K562 (cell line): ENCODE measurements around the gene NSUN3. TPM values are rescaled to one million over a fixed set of nuclear protein-coding genes. Genes with fewer than 3 reads are reported as not detected.

Experiments
- NBN ChIP-seq: fragments of 450-650 bp; IDR thresholded peaks from 2 replicates; pipeline ENCODE4 v1.6.1; 2016; ENCODE audit warnings: low read depth, mild to moderate bottlenecking
- TFAP4 ChIP-seq: sonication (generic); formaldehyde crosslinking; IDR thresholded peaks from 2 replicates; pipeline ENCODE4 v1.8.0; 2022; ENCODE audit warnings: missing genetic modification reagents, mild to moderate bottlenecking, moderate library complexity, borderline replicate concordance
- ZNF431 ChIP-seq: sonication (generic); formaldehyde crosslinking; IDR thresholded peaks from 2 replicates; pipeline ENCODE4 v1.8.0; 2022; ENCODE audit warnings: mild to moderate bottlenecking, missing genetic modification reagents
- ZNF639 ChIP-seq, 2 experiments: fragments of 200-800 bp in 1 of 2; sonication (Bioruptor generic) in 1 of 2; sonication (generic) in 1 of 2; formaldehyde crosslinking in 1 of 2; IDR thresholded peaks in 1 of 2; conservative IDR thresholded peaks in 1 of 2; 2 replicates each; pipeline versions ENCODE4 v1.5.0 to v1.6.1; 2016 to 2020; ENCODE audit warnings: missing compliant biosample characterization in 1 of 2, missing genetic modification characterization in 1 of 2, missing genetic modification reagents in 1 of 2
- polyA plus RNA-seq, 8 experiments: library from polyadenylated mRNA; depleted of rRNA in 4 of 8; stranded (reverse) in 5 of 8; unstranded in 3 of 8; fragments of >200 nt; fragmentation: Nextera tagmentation in 2 of 8; fragmentation: Illumina TruSeq in 1 of 8; extraction: Ambion mirVana in 2 of 8; extraction: Trizol in 1 of 8; gene quantifications; 2 replicates each; pipeline versions ENCODE4 v1.2.1 to v1.2.3, GENCODE V29; 2011 to 2014; ENCODE audit warnings: inconsistent platforms in 1 of 8, missing spikeins in 1 of 8
- total RNA-seq, 7 experiments: library from RNA; depleted of rRNA in 6 of 7; stranded (reverse); fragments of >200 nt in 6 of 7; fragmentation: Illumina TruSeq in 2 of 7; extraction: Trizol in 2 of 7; gene quantifications; 2 replicates each; pipeline versions ENCODE4 v1.2.1 to v1.2.3, GENCODE V29; 2011 to 2021; ENCODE audit warnings: low replicate concordance in 1 of 7
- TF ChIP-seq, protein P1 (sequence below): sonication (generic); formaldehyde crosslinking; IDR thresholded peaks from 2 replicates; pipeline ENCODE4 v1.8.0; 2022; ENCODE audit warnings: mild to moderate bottlenecking, missing genetic modification reagents

The NSUN3 gene
- total and polyA plus RNA-seq, 9 of the 15 experiments (the other 6 are each of a cell fraction or from before 2014, with no cell fraction given) = 4.4 to 12.3 (median 7.6) TPM

DNA sequence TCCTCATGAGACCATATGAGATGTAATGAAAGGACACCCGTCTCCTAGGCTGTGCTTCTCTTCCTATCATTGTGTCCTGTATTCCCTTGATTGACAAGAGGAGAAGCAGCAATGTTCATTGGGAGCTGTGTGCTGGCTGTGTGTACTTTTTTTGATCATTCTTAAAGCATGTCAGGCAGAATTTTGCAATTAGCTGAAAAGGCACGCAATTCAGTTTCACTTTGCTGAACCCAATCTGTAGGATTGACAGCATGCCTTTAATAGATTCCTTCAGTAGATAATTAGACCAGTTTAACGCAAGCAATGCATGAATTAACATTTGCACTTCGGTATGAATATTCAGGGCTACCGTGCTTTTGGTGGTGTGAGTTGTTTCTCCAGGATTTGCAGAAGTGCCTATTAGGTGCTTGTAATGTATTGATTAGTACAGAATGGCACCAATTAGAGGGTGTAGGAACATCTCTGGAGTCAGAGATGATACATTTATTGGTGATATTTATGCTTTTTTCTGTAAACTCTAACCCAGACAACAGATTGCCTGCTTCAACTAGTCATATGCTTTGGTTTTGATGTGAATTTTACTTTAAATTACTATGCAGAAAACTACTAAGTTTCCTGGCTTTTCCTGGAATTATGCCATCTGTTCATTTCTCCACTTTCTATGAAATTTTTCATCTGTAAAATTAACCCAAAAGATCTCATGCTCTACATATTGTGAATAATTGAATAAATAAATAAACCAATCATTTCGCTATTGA is 114.3 kb downstream of the NSUN3 start (continued):
- TF ChIP-seq ZNF639 (CRISPR knock-in tag; conservative IDR thresholded peaks at IDR 0.05 in 1 of 2, IDR thresholded peaks at IDR 0.05 in 1 of 2) = no peak
- no peak for TF ChIP-seq NBN
- TF ChIP-seq ZNF431 (CRISPR knock-in tag) = no peak
- no peak for TF ChIP-seq TFAP4 (CRISPR knock-in tag)
- TF ChIP-seq, protein P1, sequence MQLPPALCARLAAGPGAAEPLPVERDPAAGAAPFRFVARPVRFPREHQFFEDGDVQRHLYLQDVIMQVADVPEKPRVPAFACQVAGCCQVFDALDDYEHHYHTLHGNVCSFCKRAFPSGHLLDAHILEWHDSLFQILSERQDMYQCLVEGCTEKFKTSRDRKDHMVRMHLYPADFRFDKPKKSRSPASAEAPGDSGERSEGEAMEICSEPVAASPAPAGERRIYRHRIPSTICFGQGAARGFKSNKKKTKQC = no peak
- TF ChIP-seq, all 486 proteins: peak for 0

Other genes starting within 250 kb of the NSUN3 start
- 16.8 and 18.0 TPM in 2 replicates for gene PROS1, start 89.2 kb upstream of the NSUN3 start, total RNA-seq (2014; rRNA removed)
- gene PROS1, start 89.2 kb upstream of the NSUN3 start, total RNA-seq (2014; rRNA removed; fragmentation: Illumina TruSeq; extraction: Trizol) = 31.1 and 35.9 TPM in 2 replicates
- gene PROS1, start 89.2 kb upstream of the NSUN3 start, total RNA-seq (2015; rRNA removed; fragmentation: Illumina TruSeq; extraction: Trizol) = 27.9 and 29.7 TPM in 2 replicates
- 22.6 and 22.7 TPM in 2 replicates for gene PROS1, start 89.2 kb upstream of the NSUN3 start, total RNA-seq (2021)
- 30.8 and 50.5 TPM in 2 replicates for gene PROS1, start 89.2 kb upstream of the NSUN3 start, polyA plus RNA-seq (2011; rRNA removed)
- 22.4 and 22.9 TPM in 2 replicates for gene PROS1, start 89.2 kb upstream of the NSUN3 start, polyA plus RNA-seq (2014; fragmentation: Illumina TruSeq; extraction: Trizol)
- gene PROS1, start 89.2 kb upstream of the NSUN3 start, polyA plus RNA-seq (2014; fragmentation: Nextera tagmentation; extraction: Ambion mirVana) = 1 to 10 TPM; 5.5 to 9.6 TPM
- gene PROS1, start 89.2 kb upstream of the NSUN3 start, polyA plus RNA-seq (2014; rRNA removed) = 20.1 and 22.1 TPM in 2 replicates
- 11.0 and 12.2 TPM in 2 replicates for gene ARL13B, start 82.9 kb upstream of the NSUN3 start, total RNA-seq (2014; rRNA removed)
- gene ARL13B, start 82.9 kb upstream of the NSUN3 start, total RNA-seq (2014; rRNA removed; fragmentation: Illumina TruSeq; extraction: Trizol) = 14.3 and 17.3 TPM in 2 replicates
- 15.5 and 16.9 TPM in 2 replicates for gene ARL13B, start 82.9 kb upstream of the NSUN3 start, total RNA-seq (2015; rRNA removed; fragmentation: Illumina TruSeq; extraction: Trizol)
- 16.1 and 16.4 TPM in 2 replicates for gene ARL13B, start 82.9 kb upstream of the NSUN3 start, total RNA-seq (2021)
- gene ARL13B, start 82.9 kb upstream of the NSUN3 start, polyA plus RNA-seq (2011; rRNA removed) = 6.8 and 9.6 TPM in 2 replicates
- 12.0 and 14.1 TPM in 2 replicates for gene ARL13B, start 82.9 kb upstream of the NSUN3 start, polyA plus RNA-seq (2014; fragmentation: Illumina TruSeq; extraction: Trizol)
- gene ARL13B, start 82.9 kb upstream of the NSUN3 start, polyA plus RNA-seq (2014; fragmentation: Nextera tagmentation; extraction: Ambion mirVana) = 1 to 10 TPM; 4.1 to 5.5 TPM
- 11.1 and 11.3 TPM in 2 replicates for gene ARL13B, start 82.9 kb upstream of the NSUN3 start, polyA plus RNA-seq (2014; rRNA removed)
- not detected in 2 replicates for gene STX19, start 34.5 kb upstream of the NSUN3 start, total RNA-seq (2014; rRNA removed)
- not detected in 2 replicates for gene STX19, start 34.5 kb upstream of the NSUN3 start, total RNA-seq (2014; rRNA removed; fragmentation: Illumina TruSeq; extraction: Trizol)
- gene STX19, start 34.5 kb upstream of the NSUN3 start, total RNA-seq (2015; rRNA removed; fragmentation: Illumina TruSeq; extraction: Trizol) = not detected in 2 replicates
- gene STX19, start 34.5 kb upstream of the NSUN3 start, total RNA-seq (2021) = not detected in 2 replicates
- not detected in 2 replicates for gene STX19, start 34.5 kb upstream of the NSUN3 start, polyA plus RNA-seq (2011; rRNA removed)
- gene STX19, start 34.5 kb upstream of the NSUN3 start, polyA plus RNA-seq (2014; fragmentation: Illumina TruSeq; extraction: Trizol) = not detected in 2 replicates
- under 1 TPM in 1 of 2 experiments, not detected in 1; 0.04 TPM for gene STX19, start 34.5 kb upstream of the NSUN3 start, polyA plus RNA-seq (2014; fragmentation: Nextera tagmentation; extraction: Ambion mirVana)
- gene STX19, start 34.5 kb upstream of the NSUN3 start, polyA plus RNA-seq (2014; rRNA removed) = not detected in 2 replicates
- 0.57 and 0.64 TPM in 2 replicates for gene DHFR2, start 145 bp upstream of the NSUN3 start, total RNA-seq (2014; rRNA removed)
- 1.6 and 2.3 TPM in 2 replicates for gene DHFR2, start 145 bp upstream of the NSUN3 start, total RNA-seq (2014; rRNA removed; fragmentation: Illumina TruSeq; extraction: Trizol)
- gene DHFR2, start 145 bp upstream of the NSUN3 start, total RNA-seq (2015; rRNA removed; fragmentation: Illumina TruSeq; extraction: Trizol) = 1.4 and 1.7 TPM in 2 replicates
- gene DHFR2, start 145 bp upstream of the NSUN3 start, total RNA-seq (2021) = 1.1 and 1.4 TPM in 2 replicates
- 1.4 and 1.6 TPM in 2 replicates for gene DHFR2, start 145 bp upstream of the NSUN3 start, polyA plus RNA-seq (2011; rRNA removed)
- 1.4 TPM in 2 replicates for gene DHFR2, start 145 bp upstream of the NSUN3 start, polyA plus RNA-seq (2014; fragmentation: Illumina TruSeq; extraction: Trizol)
- under 1 TPM; 0.68 to 0.83 TPM for gene DHFR2, start 145 bp upstream of the NSUN3 start, polyA plus RNA-seq (2014; fragmentation: Nextera tagmentation; extraction: Ambion mirVana)
- gene DHFR2, start 145 bp upstream of the NSUN3 start, polyA plus RNA-seq (2014; rRNA removed) = 0.82 and 1.1 TPM in 2 replicates